HepG2 (cell line): Measurements from ENCODE around the gene CD164L2.

Experiments
- PAX8 ChIP-seq: sonication (generic); formaldehyde crosslinking; IDR thresholded peaks from 2 replicates; pipeline ENCODE4 v1.8.0; 2022; ENCODE audit warnings: mild to moderate bottlenecking, missing genetic modification reagents, borderline replicate concordance
- SRSF9 ChIP-seq: fragments of 200-400 bp; formaldehyde crosslinking; IDR thresholded peaks from 2 replicates; pipeline ENCODE4 v1.6.1; 2018; ENCODE audit warnings: borderline replicate concordance, mild to moderate bottlenecking, low read depth, low read length; ENCODE audit not compliant: insufficient read depth, poor library complexity, severe bottlenecking
- ZFX ChIP-seq: sonication (generic); formaldehyde crosslinking; IDR thresholded peaks from 2 replicates; pipeline ENCODE4 v1.4.0; 2020; ENCODE audit warnings: mild to moderate bottlenecking, low read depth, missing genetic modification reagents, moderate library complexity
- TF ChIP-seq, protein P1 (sequence below): sonication (generic); formaldehyde crosslinking; IDR thresholded peaks from 2 replicates; pipeline ENCODE4 v1.5.0; 2020; ENCODE audit warnings: mild to moderate bottlenecking, missing genetic modification reagents, moderate library complexity
- TF ChIP-seq, protein P2 (sequence below): sonication (generic); formaldehyde crosslinking; IDR thresholded peaks from 2 replicates; pipeline ENCODE4 v1.4.0; 2020; ENCODE audit warnings: missing genetic modification reagents; ENCODE audit errors: not compliant biosample characterization

DNA sequence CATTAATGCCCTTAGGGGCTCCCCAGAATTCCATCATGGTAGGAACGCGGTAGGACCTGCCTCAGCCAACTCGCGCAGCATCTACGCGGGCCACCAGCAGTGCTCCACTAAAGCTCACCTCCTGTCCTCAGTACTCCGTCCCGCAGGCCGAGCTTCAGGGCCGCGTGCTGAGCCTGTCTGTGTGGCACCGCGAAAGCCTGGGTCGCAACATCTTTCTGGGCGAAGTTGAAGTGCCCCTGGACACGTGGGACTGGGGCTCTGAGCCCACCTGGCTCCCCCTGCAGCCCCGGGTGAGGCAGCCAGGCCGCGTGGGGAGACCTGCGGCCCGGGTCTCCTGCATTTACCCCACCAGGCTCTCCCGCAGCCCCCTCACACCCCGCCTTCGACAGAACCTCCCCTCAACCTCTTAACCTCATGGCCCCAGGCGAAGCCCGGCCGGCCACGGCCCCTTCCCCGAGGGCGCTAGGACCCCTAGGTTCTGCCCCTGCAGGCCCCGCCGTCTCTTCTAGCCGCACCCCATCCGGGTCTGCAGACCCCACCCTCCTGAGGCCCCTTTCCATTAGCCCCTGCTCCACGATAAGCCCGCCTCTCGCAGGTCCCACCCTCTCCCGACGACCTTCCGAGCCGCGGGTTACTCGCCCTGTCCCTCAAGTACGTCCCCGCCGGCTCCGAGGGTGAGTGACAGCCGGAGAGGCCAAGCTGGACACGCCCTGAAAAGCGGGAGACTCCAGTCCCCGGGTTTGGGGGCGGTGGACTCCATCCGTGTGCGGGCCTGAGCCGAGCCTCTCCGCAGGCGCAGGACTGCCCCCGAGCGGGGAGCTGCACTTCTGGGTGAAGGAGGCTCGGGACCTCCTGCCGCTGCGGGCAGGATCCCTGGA, 32.2 kb downstream of the CD164L2 start:
- TF ChIP-seq ZFX (CRISPR knock-in tag) = 0 out of 2 replicates have a peak, but pooled peaks have one; percentile 24
- no peak for TF ChIP-seq SRSF9
- no peak for TF ChIP-seq PAX8 (CRISPR knock-in tag)
- TF ChIP-seq, protein P1, sequence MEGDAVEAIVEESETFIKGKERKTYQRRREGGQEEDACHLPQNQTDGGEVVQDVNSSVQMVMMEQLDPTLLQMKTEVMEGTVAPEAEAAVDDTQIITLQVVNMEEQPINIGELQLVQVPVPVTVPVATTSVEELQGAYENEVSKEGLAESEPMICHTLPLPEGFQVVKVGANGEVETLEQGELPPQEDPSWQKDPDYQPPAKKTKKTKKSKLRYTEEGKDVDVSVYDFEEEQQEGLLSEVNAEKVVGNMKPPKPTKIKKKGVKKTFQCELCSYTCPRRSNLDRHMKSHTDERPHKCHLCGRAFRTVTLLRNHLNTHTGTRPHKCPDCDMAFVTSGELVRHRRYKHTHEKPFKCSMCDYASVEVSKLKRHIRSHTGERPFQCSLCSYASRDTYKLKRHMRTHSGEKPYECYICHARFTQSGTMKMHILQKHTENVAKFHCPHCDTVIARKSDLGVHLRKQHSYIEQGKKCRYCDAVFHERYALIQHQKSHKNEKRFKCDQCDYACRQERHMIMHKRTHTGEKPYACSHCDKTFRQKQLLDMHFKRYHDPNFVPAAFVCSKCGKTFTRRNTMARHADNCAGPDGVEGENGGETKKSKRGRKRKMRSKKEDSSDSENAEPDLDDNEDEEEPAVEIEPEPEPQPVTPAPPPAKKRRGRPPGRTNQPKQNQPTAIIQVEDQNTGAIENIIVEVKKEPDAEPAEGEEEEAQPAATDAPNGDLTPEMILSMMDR (CRISPR knock-in tag) = peak; percentile 68
- TF ChIP-seq, protein P2, sequence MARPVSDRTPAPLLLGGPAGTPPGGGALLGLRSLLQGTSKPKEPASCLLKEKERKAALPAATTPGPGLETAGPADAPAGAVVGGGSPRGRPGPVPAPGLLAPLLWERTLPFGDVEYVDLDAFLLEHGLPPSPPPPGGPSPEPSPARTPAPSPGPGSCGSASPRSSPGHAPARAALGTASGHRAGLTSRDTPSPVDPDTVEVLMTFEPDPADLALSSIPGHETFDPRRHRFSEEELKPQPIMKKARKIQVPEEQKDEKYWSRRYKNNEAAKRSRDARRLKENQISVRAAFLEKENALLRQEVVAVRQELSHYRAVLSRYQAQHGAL (CRISPR knock-in tag) = no peak
